LNCAP (cell line): Measurements from ENCODE around the gene PLSCR3.

Experiments
- TF ChIP-seq, protein P1 (sequence below): fragments of 450-650 bp; IDR thresholded peaks from 2 replicates; pipeline ENCODE4 v1.5.1; 2017; ENCODE audit warnings: mild to moderate bottlenecking

Gene PLSCR3

DNA sequence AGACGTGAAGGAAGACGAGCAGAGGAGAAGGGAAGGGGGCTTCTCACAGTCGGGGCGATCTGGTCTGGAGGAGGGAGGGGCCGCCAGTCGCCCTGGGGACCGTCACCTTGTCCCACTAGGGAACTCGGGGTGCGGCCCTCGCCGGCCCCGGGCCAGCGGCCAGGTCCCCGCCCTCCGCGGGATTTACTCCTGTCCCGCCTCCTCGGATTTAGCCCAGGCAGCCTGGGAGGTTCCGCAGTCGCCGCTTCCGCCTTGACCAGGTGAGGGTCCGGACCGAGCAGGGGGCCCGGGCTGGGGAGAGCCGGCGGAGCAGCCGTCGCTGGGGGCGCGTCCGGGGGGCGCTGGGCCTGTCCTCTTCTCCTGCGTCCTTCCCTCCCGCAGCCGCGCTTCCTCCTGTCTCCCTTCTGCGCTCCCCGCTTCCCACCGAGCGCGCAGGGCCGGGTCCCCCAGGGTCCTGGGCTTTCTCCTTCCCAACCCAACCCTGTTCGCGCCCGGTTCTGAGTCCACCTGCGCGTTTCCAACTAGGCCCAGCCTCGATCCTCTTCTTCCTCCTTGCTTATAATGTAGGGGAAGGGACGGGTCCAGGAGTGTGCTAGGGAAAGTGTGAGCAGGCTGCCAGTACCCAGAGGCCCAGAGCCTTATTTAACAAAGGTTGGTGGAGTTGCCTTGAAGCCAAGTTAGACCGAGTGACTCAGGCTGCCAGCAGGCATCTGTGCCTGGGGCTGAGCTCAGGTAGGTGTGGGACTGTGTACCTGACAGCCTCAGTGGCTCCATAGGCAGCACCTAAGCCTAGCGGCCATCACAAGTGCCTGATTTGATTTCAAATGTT, 13.3 kb downstream of the PLSCR3 start, which contains the start of gene TNK1:
Gene TNK1, plus strand, starts transcription at position 235 of the 829 bp plus-strand sequence. CDS start 1,838 bp downstream, outside the sequence.
- TF ChIP-seq, protein P1, sequence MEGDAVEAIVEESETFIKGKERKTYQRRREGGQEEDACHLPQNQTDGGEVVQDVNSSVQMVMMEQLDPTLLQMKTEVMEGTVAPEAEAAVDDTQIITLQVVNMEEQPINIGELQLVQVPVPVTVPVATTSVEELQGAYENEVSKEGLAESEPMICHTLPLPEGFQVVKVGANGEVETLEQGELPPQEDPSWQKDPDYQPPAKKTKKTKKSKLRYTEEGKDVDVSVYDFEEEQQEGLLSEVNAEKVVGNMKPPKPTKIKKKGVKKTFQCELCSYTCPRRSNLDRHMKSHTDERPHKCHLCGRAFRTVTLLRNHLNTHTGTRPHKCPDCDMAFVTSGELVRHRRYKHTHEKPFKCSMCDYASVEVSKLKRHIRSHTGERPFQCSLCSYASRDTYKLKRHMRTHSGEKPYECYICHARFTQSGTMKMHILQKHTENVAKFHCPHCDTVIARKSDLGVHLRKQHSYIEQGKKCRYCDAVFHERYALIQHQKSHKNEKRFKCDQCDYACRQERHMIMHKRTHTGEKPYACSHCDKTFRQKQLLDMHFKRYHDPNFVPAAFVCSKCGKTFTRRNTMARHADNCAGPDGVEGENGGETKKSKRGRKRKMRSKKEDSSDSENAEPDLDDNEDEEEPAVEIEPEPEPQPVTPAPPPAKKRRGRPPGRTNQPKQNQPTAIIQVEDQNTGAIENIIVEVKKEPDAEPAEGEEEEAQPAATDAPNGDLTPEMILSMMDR = no peak

DNA sequence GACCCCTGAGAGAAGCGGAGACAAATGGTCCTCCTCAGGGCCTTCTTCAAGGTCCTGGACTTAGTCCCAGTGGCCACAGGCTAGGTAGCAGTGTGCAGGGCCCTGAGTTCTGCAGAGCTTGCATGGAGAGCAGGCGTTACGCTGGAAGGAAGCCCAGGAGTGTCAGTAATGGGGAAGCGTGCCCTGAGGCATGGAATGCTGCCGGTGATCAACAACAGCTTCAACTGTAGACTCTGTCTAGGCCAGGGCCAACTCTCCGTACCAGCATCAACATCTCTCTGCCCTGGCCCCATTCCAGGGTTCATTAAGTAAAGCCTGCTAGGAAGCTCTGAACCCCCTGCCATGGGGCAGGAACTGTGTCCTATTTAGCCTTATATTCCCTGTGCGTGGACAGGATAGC, 14.0 kb downstream of the PLSCR3 start:
- TF ChIP-seq, protein P1 = no peak

DNA sequence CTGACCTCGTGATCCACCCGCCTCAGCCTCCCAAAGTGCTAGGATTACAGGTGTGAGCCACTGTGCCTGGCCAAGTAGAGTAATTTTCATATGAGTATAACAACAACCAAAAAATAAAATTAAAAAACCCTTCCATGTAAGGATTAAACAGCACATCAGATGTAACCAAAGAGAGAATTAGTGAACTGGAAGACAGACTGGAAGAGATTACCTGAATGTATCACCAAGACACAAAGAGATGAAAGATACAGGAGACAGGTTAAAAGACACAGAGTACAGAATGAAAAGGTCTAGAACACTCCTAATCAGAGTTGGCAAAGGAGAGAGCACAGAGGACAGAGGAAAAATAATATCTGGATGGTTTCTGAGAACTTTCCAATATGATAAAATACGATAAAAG, 15.2 kb downstream of the PLSCR3 start:
- TF ChIP-seq, protein P1 = no peak

DNA sequence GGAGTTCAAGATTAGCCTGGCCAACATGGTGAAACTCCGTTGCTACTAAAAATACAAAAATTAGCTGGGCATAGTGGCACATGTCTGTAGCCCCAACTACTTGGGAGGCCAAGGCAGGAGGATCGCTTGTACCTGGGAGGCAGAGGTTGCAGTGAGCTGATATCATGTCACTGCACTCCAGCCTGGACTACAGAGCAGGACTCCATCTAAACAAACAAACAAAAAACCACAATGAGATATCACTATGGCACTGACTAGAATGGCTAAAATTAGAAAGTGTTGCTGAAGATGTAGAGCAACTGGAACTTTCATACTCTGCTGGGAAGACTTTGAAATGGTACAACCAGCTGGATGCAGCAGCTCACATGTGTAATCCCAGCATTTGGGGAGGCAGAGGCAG, 20.0 kb downstream of the PLSCR3 start:
- TF ChIP-seq, protein P1 = no peak

DNA sequence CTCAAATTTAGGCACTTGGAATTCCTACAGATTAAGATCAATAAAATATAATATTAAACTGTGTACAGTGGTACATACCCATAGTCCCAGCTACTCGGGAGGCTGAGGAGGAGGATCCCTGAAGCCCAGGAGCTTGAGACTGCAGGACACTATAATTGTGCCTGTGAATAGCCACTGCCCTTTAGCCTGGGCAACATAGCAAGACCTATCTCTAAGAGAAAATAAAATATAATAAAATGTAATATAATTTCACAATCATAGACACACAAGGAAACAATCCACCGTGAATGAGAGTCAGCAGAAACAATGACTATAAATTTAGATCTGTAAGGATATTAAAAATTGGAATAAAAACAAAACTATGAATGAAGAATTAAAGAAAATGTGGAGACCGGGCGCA, 23.5 kb downstream of the PLSCR3 start:
- TF ChIP-seq, protein P1 = no peak

DNA sequence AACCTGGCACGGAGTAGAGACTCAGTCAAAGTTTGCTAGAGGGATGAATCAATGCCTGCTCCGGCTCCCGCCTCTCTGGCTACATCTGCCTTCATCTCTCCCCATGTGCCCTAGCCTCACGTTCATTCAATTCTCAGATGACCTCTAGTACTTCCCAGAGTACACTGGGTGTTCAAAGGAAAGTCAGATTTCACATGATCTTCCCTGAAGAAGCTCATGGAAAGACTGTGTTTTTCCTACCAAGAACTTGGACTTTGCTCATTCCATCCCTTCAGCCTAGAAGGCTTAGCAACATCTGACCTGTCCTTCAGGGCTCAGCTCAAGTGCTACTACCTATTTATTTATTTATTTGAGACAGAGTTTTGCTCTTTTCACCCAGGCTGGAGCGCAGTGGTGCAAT, 24.5 kb downstream of the PLSCR3 start:
- TF ChIP-seq, protein P1 = no peak

DNA sequence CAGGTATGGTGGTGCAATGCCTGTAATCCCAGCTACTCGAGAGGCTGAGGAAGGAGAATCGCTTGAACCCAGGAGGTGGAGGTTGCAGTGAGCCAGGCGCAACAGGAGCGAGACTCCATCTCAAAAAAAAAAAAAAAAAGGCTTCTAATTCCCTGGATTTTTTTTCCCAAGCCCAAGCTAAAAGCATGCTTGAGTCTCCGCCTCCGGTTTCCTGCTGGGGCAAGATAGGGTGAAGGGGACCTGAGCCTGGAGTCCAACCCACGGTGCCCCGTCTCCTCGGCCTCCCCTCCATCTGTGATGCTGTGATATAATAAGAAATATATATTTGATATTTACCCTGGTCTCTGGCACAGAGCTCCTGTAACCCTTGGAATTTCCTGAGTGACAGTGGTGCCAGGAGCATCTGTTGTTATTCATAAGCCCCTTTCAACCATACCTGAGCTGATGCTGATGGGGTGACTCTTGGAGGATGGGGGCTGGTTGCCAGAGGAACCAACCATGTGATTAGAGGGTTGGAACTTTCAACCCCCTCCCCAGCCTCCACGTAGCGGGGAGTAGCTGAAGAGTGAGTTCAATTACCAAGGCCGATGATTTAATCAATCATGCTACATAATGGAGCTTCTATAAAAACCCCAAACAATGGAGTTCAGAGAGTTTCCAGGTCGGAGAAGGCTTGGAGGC, 26.3 kb downstream of the PLSCR3 start:
- TF ChIP-seq, protein P1 = no peak
